ENCODE measurements around the gene SAT1.

The SAT1 gene

GRCh38 chrX:23745786-23746185 lies 37.2 kb upstream of the SAT1 start:
- in situ Hi-C loops (cut with MboI; ENCODE audit: low sequenced_read_pairs, unreplicated experiment) = no loop called here

DNA sequence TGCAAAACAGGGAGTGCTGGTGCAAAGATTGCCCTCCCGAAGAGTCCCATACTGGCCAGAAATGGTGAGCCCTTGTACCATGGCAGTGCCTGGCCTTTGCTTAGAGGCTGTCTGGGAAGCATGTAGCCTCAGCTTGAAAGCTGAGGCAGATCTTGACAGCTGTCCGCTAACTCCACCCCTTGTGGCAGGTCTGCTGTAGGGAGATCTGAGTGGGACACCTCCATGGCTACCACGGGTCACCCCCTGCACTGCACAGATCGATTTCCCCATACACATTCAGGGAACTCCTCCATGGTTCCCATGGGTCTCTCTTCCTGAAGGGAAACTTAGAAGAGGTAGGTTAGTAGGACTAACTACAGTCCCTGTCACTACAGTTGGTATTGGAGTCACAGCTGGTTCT lies 33.8 kb upstream of the SAT1 start:
- no peak for DNase-seq (ENCODE audit: low spot score)
- TF ChIP-seq, protein P1, sequence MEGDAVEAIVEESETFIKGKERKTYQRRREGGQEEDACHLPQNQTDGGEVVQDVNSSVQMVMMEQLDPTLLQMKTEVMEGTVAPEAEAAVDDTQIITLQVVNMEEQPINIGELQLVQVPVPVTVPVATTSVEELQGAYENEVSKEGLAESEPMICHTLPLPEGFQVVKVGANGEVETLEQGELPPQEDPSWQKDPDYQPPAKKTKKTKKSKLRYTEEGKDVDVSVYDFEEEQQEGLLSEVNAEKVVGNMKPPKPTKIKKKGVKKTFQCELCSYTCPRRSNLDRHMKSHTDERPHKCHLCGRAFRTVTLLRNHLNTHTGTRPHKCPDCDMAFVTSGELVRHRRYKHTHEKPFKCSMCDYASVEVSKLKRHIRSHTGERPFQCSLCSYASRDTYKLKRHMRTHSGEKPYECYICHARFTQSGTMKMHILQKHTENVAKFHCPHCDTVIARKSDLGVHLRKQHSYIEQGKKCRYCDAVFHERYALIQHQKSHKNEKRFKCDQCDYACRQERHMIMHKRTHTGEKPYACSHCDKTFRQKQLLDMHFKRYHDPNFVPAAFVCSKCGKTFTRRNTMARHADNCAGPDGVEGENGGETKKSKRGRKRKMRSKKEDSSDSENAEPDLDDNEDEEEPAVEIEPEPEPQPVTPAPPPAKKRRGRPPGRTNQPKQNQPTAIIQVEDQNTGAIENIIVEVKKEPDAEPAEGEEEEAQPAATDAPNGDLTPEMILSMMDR (IDR thresholded peaks at IDR 0.05; ENCODE audit: borderline replicate concordance, control extremely low read depth, extremely low read depth, insufficient read depth, missing control alignments) = no peak
- in situ Hi-C loops (cut with MboI; ENCODE audit: low sequenced_read_pairs, unreplicated experiment) = no loop called here

More at GRCh38 chrX:23745786-23746185, 37.2 kb upstream of the SAT1 start:
- TF ChIP-seq, protein P1 (IDR thresholded peaks at IDR 0.05; ENCODE audit: borderline replicate concordance, control extremely low read depth, extremely low read depth, insufficient read depth, missing control alignments) = no peak
- no peak for DNase-seq (ENCODE audit: low spot score)

DNA sequence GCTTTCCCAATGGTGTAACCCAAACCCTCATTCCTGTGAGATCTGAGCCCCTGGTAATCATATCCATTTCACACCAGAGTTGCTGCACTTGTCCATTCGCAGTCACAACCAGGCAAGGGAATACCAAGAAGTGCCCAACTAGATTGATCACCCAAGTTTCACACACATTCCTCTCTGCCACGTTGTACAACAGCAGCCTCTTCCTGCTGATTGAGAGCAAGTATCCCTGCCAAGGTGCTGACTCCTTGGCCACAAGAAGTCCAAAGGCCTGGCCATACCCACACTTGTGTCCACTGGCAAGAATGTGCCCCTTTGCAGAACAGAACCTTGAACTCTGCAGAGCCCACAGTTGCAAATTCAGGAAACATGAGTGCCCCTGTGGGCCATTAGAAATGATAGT lies 33.4 kb upstream of the SAT1 start:
- in situ Hi-C loops (cut with MboI; ENCODE audit: low sequenced_read_pairs, unreplicated experiment) = no loop called here
- DNase-seq (ENCODE audit: low spot score) = no peak
- TF ChIP-seq, protein P1 (IDR thresholded peaks at IDR 0.05; ENCODE audit: borderline replicate concordance, control extremely low read depth, extremely low read depth, insufficient read depth, missing control alignments) = no peak

DNA sequence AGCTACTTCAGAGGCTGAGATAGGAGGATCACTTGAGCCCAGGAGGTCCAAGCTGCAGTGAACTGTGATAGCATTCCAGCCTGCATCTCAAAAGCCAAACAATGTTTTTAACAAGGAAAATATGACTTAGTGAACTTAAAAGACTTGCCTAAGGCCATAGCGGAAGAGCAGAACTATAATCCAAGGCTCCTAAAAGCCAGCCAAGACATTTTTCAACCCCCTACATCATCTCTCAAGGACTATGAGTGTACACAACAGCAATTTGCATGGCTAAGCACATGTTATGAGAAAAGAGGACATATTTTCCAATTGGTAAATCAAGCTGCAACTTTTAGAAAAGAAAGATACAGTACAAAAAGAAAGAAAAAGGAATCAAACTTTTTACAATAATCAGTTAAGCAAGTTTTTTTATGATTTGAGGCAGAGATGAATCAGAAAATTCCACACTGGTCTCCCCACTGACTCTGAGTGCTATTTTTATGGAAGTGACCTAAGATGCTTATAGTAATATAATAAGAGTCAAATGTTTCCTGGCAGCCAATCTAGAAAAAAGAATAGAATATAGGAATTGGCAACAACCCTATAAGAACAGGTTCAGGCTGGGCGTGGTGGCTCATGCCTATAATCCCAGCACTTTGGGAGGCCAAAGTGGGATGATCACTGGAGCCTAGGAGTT lies 30.1 kb upstream of the SAT1 start:
- no peak for DNase-seq (ENCODE audit: low spot score)
- in situ Hi-C loops (cut with MboI; ENCODE audit: low sequenced_read_pairs, unreplicated experiment) = no loop called here
- TF ChIP-seq, protein P1 (IDR thresholded peaks at IDR 0.05; ENCODE audit: borderline replicate concordance, control extremely low read depth, extremely low read depth, insufficient read depth, missing control alignments) = no peak

GRCh38 chrX:23754664-23755063 lies 28.3 kb upstream of the SAT1 start:
- in situ Hi-C loops (cut with MboI; ENCODE audit: low sequenced_read_pairs, unreplicated experiment) = no loop called here
- TF ChIP-seq, protein P1 (IDR thresholded peaks at IDR 0.05; ENCODE audit: borderline replicate concordance, control extremely low read depth, extremely low read depth, insufficient read depth, missing control alignments) = no peak
- no peak for DNase-seq (ENCODE audit: low spot score)

- TF ChIP-seq, protein P1 (IDR thresholded peaks at IDR 0.05; ENCODE audit: borderline replicate concordance, control extremely low read depth, extremely low read depth, insufficient read depth, missing control alignments) = peak; percentile 44
- peak; percentile 69 for DNase-seq (ENCODE audit: low spot score)
- in situ Hi-C loops (cut with MboI; ENCODE audit: low sequenced_read_pairs, unreplicated experiment) = no loop called here
Measured at GRCh38 chrX:23756165-23756564, 26.8 kb upstream of the SAT1 start.
